ENCODE results near the gene SUN1. TPM values are rescaled to one million over a fixed set of nuclear protein-coding genes. Genes with fewer than 3 reads are reported as not detected.
"Not testable (repeated sequence)": the region's sequence is repeated elsewhere in the genome, so short reads cannot be mapped to it uniquely, and the experiment has no call there.

The SUN1 gene
- total RNA-seq, 1 experiment from 2014 or later, result 123 TPM

DNA sequence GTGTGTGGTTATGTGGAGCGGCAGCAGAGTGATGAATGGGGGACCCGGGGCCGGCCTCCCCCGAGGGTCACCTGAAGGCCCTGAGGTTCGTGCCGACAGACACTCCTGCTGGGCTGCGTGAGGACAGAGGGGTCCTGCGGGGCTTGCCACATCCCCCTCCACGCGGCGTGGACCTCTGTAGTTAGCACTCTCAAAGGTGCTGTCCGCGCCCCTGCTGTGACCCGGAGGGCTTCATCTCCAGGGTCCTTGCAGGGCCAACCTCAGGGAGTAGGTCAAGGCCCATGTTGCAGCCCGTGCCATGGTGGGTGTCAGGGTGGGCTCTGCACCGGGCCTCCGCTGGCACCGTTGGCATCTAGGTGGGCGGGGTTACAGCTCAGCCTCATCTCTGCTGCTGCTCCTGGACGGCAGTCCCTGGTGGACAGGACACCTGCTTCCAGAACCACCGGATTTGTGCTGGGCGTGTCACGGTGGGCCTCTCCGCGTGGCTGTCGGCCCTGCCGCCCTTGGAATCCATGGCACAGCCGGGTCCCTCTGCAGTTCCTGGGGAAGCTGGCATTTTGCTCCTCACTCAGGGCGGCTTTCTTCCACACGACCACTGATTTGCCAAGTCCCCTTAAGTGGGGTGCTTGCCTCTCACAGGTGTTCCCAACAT lies 24.3 kb downstream of the SUN1 start:
- DNase-seq (ENCODE audit: low spot score), result no peak

DNA sequence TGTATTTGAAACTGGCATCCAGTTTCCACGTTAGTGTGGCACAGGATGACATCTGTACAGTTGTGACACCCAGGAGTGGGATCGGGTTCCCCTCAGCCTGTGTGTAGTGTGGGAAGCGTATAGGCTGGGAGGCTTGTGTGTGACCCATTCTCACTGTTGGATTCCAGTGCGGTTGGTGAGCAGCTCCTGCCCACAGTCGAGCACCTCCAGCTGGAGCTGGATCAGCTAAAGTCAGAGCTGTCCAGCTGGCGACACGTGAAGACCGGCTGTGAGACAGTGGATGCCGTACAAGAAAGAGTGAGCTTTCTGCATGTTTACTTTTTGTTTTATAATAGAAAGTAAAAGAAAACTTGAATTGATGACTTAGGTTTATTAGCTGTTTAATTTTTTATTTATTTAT lies 25.4 kb downstream of the SUN1 start:
- no peak for DNase-seq (ENCODE audit: low spot score)

DNA sequence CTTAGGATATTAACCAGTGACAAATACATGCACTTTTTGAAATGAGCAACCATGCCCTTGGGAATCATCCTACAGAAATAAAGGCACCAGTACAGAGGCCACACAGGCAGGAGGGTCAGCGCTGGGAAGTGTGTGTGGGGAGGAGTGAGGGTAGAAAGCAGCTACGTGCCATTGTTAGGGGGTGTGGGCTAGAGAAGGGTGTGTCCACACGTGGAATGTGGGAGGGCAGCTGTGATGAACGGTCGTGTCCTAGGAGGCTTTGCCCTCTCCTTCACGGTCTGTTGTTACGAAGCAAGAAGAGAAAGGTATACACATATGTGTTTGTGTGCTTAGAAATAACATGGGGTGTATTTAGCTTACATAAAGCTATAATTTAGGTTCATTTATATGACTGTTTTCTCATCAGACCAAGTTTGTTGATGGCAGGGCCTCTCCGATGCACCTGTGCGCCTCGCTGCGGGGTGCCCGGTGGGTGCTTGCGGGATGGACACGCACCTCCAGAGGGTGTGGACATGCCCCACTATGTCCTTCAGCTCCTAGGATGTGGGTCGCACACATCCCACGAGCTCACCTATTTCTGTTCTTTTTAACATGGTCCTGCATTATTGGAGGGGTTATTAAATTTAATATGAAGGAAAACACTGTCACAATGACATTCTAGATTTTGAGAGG lies 27.2 kb downstream of the SUN1 start:
- DNase-seq (ENCODE audit: low spot score), result no peak

DNA sequence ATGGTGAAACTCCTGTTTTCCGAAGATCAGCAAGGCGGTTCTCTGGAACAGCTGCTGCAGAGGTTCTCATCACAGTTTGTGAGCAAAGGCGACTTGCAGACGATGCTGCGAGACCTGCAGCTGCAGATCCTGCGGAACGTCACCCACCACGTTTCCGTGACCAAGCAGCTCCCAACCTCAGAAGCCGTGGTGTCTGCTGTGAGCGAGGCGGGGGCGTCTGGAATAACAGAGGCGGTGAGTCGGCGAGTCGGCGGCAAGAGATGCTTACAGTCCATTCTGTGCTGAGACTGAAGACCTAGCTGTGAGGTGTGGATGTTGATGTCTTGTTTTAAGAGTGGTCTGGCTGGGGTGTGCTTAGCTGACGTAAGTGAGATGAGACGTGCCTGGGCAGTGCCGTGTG lies 27.9 kb downstream of the SUN1 start:
- DNase-seq (ENCODE audit: low spot score), result no peak

- DNase-seq (ENCODE audit: low spot score), result no peak
Observed at GRCh38 chr7:861222-861621, 28.9 kb downstream of the SUN1 start.

- no peak for DNase-seq (ENCODE audit: low spot score)
Observed at GRCh38 chr7:862157-862556, 29.9 kb downstream of the SUN1 start.

- no peak for DNase-seq (ENCODE audit: low spot score)
Observed at GRCh38 chr7:863106-863505, 30.8 kb downstream of the SUN1 start.

DNA sequence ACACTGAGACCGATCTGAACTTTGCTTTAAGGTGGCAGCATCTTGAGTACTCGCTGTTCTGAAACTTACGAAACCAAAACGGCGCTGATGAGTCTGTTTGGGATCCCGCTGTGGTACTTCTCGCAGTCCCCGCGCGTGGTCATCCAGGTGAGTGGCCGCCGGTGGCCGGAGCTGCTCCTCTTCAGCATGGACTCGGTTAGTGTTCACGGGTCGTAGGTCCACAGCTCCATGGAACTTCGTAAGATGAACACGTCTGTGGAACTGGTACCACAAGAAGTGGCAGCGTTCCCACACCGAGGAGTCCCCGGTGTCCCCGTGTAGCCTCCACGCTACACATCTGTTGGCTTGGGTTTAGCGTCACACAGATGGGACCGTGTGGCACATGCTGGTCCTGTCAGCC lies 33.6 kb downstream of the SUN1 start:
- no peak for DNase-seq (ENCODE audit: low spot score)

- DNase-seq (ENCODE audit: low spot score), result peak; percentile 78
Observed at GRCh38 chr7:867001-867405, 34.7 kb downstream of the SUN1 start.

- peak; percentile 99 for DNase-seq (ENCODE audit: low spot score)
Observed at GRCh38 chr7:867406-868188, 35.3 kb downstream of the SUN1 start.

DNA sequence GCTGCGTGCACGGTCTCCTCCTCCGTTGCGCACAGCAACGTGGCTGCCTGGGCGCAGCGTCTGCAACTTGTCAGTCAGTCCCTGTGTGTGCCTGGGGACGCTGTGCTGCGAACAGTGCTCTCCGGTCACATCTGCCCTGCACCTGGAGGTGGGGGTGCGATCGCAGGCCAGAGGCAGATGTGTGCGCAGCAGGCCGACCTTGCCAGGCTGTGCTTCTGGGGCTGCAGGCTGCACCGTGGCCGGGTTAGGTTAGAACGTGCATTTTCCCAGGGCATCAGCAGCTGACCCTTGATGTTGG lies 35.9 kb downstream of the SUN1 start:
- no peak for DNase-seq (ENCODE audit: low spot score)

- DNase-seq (ENCODE audit: low spot score), result no peak
Observed at GRCh38 chr7:869348-869747, 37.1 kb downstream of the SUN1 start.

DNA sequence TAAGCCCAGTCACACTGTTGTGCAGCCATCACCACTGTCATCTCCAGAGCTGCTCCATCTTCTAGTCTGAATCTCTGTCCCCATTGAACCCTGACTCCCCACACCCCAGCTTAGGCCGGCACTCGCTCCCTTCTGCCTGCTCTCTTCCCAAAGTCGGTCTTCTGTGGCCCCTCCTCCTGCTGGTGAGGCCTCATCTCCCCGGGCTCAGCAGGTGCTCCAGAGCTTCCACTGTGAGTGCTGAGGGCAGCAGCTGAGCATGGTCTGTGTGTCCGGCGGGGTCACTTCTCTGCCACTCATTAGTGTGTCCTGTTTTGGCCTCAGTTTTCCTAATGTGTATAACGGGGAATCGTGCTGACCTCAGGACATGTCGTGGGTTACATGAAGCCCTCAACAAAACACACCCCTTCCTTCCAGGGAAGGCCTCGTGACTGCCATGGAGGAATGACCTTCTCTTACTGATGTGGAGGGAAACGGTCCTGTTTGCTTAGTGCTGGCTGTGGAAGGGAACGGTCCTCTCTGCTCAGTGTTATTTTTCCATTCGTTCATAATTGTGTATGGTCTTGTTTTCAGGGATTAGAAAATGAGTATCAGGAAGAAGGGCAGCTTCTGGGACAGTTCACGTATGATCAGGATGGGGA lies 39.7 kb downstream of the SUN1 start:
- DNase-seq (ENCODE audit: low spot score), result no peak

DNA sequence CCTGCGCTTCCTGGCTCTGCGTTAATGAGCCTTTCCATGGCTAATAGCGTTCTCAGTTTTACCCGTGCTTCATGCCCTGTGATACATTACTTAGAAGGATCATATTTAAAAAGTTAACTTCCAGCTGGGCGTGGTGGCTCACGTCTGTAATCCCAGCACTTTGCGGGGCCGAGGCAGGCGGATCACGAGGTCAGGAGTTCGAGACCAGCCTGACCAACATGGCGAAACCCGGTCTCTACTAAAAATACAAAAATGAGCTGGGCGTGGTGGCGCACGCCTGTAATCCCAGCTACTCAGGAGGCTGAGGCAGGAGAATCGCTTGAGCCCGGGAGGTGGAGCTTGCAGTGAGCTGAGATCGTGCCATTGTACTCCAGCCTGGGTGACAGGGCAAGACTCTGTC lies 40.4 kb downstream of the SUN1 start:
- DNase-seq (ENCODE audit: low spot score), result not testable (repeated sequence)

DNA sequence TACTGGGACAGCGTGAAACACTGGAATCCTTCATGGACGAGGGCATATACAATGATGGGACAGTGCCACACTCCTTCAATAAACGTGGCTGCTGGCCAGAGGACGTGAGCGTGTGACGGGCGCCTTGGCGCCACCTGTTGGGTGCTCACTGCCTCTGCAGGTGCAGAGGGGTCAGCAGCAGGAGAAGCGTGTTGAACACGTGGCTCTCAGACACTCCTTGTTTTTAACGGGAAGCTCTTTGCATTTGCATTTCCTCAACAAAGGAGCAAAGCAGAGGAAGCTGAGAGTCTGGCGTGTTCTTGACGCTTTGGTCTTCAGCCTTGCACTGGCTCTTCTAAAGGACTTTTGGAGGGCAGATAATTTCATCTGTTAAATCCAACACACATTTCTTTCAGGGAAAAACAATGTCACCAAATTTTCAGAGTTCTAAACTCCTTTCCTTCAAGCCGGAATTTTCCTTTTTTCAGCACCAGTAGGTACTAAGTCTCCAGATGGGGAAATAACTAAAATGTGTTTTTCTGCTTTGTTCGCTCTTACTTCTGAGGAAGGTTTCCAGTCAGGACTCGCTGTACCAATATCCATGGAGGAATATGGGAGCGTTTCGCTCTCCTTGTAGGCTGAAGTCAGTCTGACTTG lies 41.2 kb downstream of the SUN1 start:
- peak; percentile 88 for DNase-seq (ENCODE audit: low spot score)

- DNase-seq (ENCODE audit: low spot score), result no peak
Observed at GRCh38 chr7:874031-874749, 41.9 kb downstream of the SUN1 start.

- no peak for DNase-seq (ENCODE audit: low spot score)
Observed at GRCh38 chr7:875051-875450, 42.8 kb downstream of the SUN1 start.

GRCh38 chr7:875476-876076 lies 43.3 kb downstream of the SUN1 start:
- DNase-seq (ENCODE audit: low spot score), result no peak

GRCh38 chr7:876077-876971 lies 44.0 kb downstream of the SUN1 start, which contains the start of gene GET4:
Gene GET4 (plus strand): TSS chr7:876554. CDS start chr7:876646, 92 bp downstream.
- DNase-seq (ENCODE audit: low spot score), result peak; percentile 83

GRCh38 chr7:876972-877311 lies 44.7 kb downstream of the SUN1 start:
- DNase-seq (ENCODE audit: low spot score), result peak; percentile 25
